ENCODE measurements around the gene C20orf202. TPM values are rescaled to one million over a fixed set of nuclear protein-coding genes. Genes with fewer than 3 reads are reported as not detected.

C20orf202 gene
- total RNA-seq, 4 donors from 2014 or later: 0.73 to 0.83 TPM; not detected in 2

DNA sequence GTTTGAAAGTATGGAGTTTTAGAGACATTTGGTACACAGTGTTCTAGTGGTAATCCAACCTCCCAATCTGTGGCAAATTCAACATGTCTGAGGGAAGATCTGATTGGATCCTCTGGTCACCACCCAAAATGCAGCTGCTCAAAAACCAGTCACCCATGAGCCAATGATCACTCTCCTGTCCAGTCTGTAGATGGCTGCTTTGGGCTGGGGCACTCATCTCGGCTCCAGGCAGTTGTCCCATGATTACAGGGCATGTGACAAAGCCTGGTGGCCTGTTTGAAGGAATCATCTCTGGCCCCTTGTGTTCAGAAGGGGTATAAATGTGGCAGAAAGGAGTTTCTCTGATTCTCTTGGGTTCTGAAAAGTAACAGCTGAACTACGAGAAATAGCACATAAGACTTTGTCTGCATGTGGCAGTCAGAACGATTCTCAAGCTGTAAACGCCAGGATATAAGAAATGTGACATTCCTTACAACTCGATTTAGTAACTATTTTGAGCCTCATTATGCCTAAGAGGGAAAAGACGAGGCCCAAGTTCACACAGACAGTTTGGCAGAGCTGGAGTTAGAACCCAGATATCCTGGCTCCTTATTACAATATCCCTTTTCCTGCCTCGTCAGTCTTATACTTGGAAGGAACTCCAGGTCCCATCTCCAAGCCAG is 3.9 kb upstream of the C20orf202 start:
- TF ChIP-seq, protein P1, sequence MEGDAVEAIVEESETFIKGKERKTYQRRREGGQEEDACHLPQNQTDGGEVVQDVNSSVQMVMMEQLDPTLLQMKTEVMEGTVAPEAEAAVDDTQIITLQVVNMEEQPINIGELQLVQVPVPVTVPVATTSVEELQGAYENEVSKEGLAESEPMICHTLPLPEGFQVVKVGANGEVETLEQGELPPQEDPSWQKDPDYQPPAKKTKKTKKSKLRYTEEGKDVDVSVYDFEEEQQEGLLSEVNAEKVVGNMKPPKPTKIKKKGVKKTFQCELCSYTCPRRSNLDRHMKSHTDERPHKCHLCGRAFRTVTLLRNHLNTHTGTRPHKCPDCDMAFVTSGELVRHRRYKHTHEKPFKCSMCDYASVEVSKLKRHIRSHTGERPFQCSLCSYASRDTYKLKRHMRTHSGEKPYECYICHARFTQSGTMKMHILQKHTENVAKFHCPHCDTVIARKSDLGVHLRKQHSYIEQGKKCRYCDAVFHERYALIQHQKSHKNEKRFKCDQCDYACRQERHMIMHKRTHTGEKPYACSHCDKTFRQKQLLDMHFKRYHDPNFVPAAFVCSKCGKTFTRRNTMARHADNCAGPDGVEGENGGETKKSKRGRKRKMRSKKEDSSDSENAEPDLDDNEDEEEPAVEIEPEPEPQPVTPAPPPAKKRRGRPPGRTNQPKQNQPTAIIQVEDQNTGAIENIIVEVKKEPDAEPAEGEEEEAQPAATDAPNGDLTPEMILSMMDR (IDR thresholded peaks at IDR 0.05): no peak
- Histone ChIP-seq H3K36me3 (no peaks in the 10 kb centered on the region), H3K4me1 (no peaks in the 10 kb centered on the region), H3K4me3 (no peak overlapping the region), H3K27me3 (no peaks in the 10 kb centered on the region), H3K9me3 (no peaks in the 10 kb centered on the region), H3K27ac (no peak overlapping the region)
- DNase-seq: no peak
- intact Hi-C loops (cut with DNase I; ENCODE audit: low total_unique reads): no loop called here

DNA sequence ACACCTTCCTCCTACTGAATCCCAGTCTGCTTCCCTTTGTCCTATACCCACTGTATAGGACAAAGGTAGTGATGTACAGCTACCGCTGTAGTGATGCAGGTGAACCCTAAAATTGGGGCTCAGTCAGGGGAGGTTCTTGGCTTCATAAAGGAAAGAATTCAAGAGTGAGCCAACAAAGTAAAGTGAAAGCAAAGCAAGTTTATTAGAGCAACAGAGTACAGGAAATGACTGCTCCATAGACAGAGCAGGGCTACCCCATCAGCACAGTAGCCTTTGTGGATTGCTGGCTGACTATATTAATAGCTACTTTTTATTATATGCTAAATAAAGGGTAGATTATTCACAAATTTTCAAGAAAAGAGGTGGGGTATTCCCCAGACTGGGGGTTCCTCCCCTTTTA is 3.3 kb upstream of the C20orf202 start:
- intact Hi-C loops (cut with DNase I; ENCODE audit: low total_unique reads): no loop called here
- no peaks in the 10 kb centered on the region for H3K9me3 ChIP-seq
- no peak for TF ChIP-seq POLR2A (IDR thresholded peaks at IDR 0.05)
- TF ChIP-seq, protein P1 (IDR thresholded peaks at IDR 0.05): no peak
- H3K36me3 ChIP-seq: no peaks in the 10 kb centered on the region
- DNase-seq: no peak
- H3K4me1 ChIP-seq: no peaks in the 10 kb centered on the region
- H3K4me3 ChIP-seq: no peak overlapping the region
- no peaks in the 10 kb centered on the region for H3K27me3 ChIP-seq
- no peak overlapping the region for H3K27ac ChIP-seq

DNA sequence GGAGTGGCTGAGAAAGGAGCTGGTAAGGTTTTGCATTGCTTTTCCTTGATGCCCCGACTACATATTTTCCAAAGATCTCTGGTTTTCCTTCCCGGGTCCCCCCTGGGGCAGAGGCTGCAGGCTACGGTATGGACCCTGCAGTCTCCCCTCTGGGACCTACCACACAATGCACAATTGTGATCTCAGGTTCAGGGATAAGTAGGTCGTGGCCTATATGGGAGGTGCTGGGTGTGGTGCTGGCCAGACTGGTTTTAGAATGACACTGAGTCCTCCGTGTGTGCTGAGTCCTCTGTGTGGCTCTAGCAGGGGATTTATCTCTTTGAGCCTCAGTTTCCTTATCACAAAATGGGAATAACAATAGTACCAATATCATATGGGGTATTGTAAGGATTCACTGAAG is 376 bp downstream of the C20orf202 start:
- DNase-seq: no peak
- Histone ChIP-seq H3K36me3 (no peaks in the 10 kb centered on the region), H3K4me3 (no peak overlapping the region), H3K27ac (no peak overlapping the region), H3K27me3 (no peaks in the 10 kb centered on the region), H3K4me1 (no peaks in the 10 kb centered on the region), H3K9me3 (no peaks in the 10 kb centered on the region)
- TF ChIP-seq POLR2A (IDR thresholded peaks at IDR 0.05): no peak
- TF ChIP-seq, protein P1 (IDR thresholded peaks at IDR 0.05): no peak
- intact Hi-C loops (cut with DNase I; ENCODE audit: low total_unique reads): no loop called here

DNA sequence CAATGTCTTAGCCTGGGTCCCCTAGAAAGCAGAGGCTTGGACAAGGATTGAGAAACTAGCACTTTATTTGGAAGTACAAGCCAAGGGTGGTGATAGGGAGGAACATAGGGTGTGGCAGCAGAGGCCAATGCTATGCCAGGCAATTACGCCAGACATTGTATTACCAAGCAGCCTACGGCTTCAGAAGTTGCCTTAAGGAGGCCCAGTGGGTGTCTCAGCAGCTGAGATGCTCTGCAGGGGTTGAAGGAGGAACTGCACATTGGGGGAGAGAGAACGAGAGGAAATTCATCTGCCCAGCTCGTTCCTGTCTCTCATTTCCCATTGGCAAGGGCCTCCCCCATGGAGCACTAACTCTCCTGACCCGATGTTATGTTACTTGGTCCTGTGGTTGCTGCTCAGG is 859 bp downstream of the C20orf202 start:
- intact Hi-C loops (cut with DNase I; ENCODE audit: low total_unique reads): no loop called here
- no peak for TF ChIP-seq POLR2A (IDR thresholded peaks at IDR 0.05)
- TF ChIP-seq, protein P1 (IDR thresholded peaks at IDR 0.05): no peak
- H3K36me3 ChIP-seq: no peaks in the 10 kb centered on the region
- no peak overlapping the region for H3K4me3 ChIP-seq
- no peaks in the 10 kb centered on the region for H3K4me1 ChIP-seq
- no peak overlapping the region for H3K27ac ChIP-seq
- no peak for DNase-seq
- no peaks in the 10 kb centered on the region for H3K9me3 ChIP-seq
- H3K27me3 ChIP-seq: no peaks in the 10 kb centered on the region

DNA sequence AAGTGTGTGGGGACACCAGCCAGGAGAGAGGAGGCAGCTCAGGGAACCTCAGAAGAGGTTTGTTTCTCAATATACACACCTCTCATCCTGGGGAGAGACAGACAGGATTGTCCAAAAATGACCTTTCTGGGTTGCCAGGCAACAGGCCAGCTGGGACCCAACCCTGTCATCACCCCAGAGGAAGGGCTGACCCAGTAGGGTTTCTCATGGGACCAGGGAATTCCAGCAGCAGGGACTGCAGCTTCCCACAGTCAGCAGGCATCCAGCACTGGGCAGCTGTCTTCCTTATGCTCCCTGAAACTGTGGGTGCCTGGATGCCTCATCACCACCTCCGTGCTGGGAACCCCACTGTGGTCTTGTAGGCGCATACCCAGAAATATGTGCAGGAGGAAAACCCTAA is 1.3 kb downstream of the C20orf202 start:
- intact Hi-C loops (cut with DNase I; ENCODE audit: low total_unique reads): no loop called here
- Histone ChIP-seq H3K4me3 (no peak overlapping the region), H3K9me3 (no peaks in the 10 kb centered on the region), H3K4me1 (no peaks in the 10 kb centered on the region), H3K27ac (no peak overlapping the region), H3K36me3 (no peaks in the 10 kb centered on the region), H3K27me3 (no peaks in the 10 kb centered on the region)
- TF ChIP-seq POLR2A (IDR thresholded peaks at IDR 0.05): no peak
- TF ChIP-seq, protein P1 (IDR thresholded peaks at IDR 0.05): no peak
- no peak for DNase-seq
